DND-41 (cell line): Measurements from ENCODE around the gene SMC5.

Source experiments
- ATAC-seq: fragments of 200-7000 bp; cut with Tn5 transposase; 3 replicates; pipeline ENCODE4 v1.9.1; 2021; ENCODE audit warnings: low read depth; ENCODE audit not compliant: insufficient read depth
- DNase-seq: peaks from one replicate; pipeline ENCODE4 v3.0.0-alpha.2; 2020
- H2AFZ ChIP-seq: 2 replicates; pipeline ENCODE4 v1.6.0; 2012; ENCODE audit warnings: low read depth, low read length
- H3K27ac ChIP-seq: 2 replicates; pipeline ENCODE4 v1.5.1; 2012; ENCODE audit warnings: low read length, inconsistent platforms
- H3K27me3 ChIP-seq: fragments of 200-600 bp; sonication (generic); 2 replicates; pipeline ENCODE4 v1.6.0; 2012; ENCODE audit warnings: low read length, mild to moderate bottlenecking, inconsistent platforms; ENCODE audit not compliant: insufficient read depth, poor library complexity
- H3K36me3 ChIP-seq: 2 replicates; pipeline ENCODE4 v1.5.1; 2012; ENCODE audit warnings: low read length, inconsistent platforms; ENCODE audit not compliant: insufficient read depth
- H3K4me1 ChIP-seq: 2 replicates; pipeline ENCODE4 v1.5.1; 2012; ENCODE audit warnings: mild to moderate bottlenecking, low read length; ENCODE audit not compliant: insufficient read depth
- H3K4me2 ChIP-seq: 2 replicates; pipeline ENCODE4 v1.6.0; 2012; ENCODE audit warnings: mild to moderate bottlenecking, moderate library complexity, low read length, inconsistent platforms; ENCODE audit not compliant: insufficient read depth
- H3K4me3 ChIP-seq, 2 experiments: fragments of 200-600 bp in 1 of 2; shearing (Covaris generic) in 1 of 2; 2 replicates each; pipeline ENCODE4 v1.5.1; 2012 to 2016; ENCODE audit warnings: inconsistent platforms in 2 of 2, low read length in 2 of 2, mild to moderate bottlenecking in 2 of 2, low read depth in 1 of 2, moderate library complexity in 1 of 2
- H3K79me2 ChIP-seq: 2 replicates; pipeline ENCODE4 v1.6.0; 2012; ENCODE audit warnings: low read length, inconsistent platforms; ENCODE audit not compliant: insufficient read depth
- H3K9ac ChIP-seq: 2 replicates; pipeline ENCODE4 v1.6.0; 2012; ENCODE audit warnings: low read depth, mild to moderate bottlenecking, inconsistent platforms, low read length, moderate library complexity
- H3K9me3 ChIP-seq: 2 replicates; pipeline ENCODE4 v1.5.1; 2012; ENCODE audit warnings: low read length, moderate library complexity, mild to moderate bottlenecking, inconsistent platforms; ENCODE audit not compliant: insufficient read depth, severe bottlenecking
- H4K20me1 ChIP-seq: 2 replicates; pipeline ENCODE4 v1.6.0; 2012; ENCODE audit warnings: low read length; ENCODE audit not compliant: insufficient read depth
- CTCF ChIP-seq: IDR thresholded peaks from 2 replicates; pipeline ENCODE4 v1.5.1; 2012; ENCODE audit warnings: borderline replicate concordance, low read length, moderate library complexity, mild to moderate bottlenecking; ENCODE audit not compliant: poor library complexity, severe bottlenecking; ENCODE audit errors: extremely low read depth
- EZH2 ChIP-seq: IDR thresholded peaks from 3 replicates; pipeline ENCODE4 v1.6.1; 2012; ENCODE audit warnings: borderline replicate concordance, low read depth, mild to moderate bottlenecking, moderate library complexity, low read length, inconsistent platforms; ENCODE audit not compliant: severe bottlenecking

The SMC5 gene

GRCh38 chr9:70347046-70347445, 88.3 kb downstream of the SMC5 start:
- H2AFZ ChIP-seq, result no peak overlapping the region
- H3K36me3 ChIP-seq, result peaks cover 63% of the 10 kb centered on the region
- no peak overlapping the region for H3K4me2 ChIP-seq
- no peak overlapping the region for H3K27ac ChIP-seq
- DNase-seq (no peak), ATAC-seq (no peak)
- no peak overlapping the region for H3K9ac ChIP-seq
- TF ChIP-seq EZH2 (no peak), CTCF (no peak)
- H3K4me3 ChIP-seq, result no peak overlapping the region
- no peaks in the 10 kb centered on the region for H3K9me3 ChIP-seq
- no peaks in the 10 kb centered on the region for H3K4me1 ChIP-seq
- no peaks in the 10 kb centered on the region for H3K79me2 ChIP-seq
- no peaks in the 10 kb centered on the region for H3K27me3 ChIP-seq
- no peaks in the 10 kb centered on the region for H4K20me1 ChIP-seq

DNA sequence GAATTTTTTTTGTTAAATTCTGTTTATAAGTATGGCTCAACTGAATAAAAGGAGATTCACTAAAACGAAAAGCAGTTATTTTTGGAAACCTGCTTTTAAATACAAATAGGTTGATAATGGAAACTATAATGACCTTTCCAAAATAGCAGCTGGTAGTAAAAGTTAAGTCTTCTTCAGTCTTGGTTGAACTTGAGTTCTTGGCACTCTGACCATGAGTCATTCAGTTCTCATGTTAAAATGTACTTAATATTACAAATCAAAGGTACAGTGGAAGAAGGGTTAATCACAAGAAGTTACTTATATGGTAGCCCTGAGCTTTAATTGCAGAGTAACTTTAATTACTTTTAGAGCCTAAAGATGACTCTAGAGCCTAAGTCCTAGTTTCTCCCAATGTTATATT, 93.6 kb downstream of the SMC5 start:
- no peak overlapping the region for H3K4me2 ChIP-seq
- H3K9me3 ChIP-seq, result no peaks in the 10 kb centered on the region
- no peaks in the 10 kb centered on the region for H3K79me2 ChIP-seq
- no peak overlapping the region for H3K4me3 ChIP-seq
- H3K9ac ChIP-seq, result no peak overlapping the region
- H3K36me3 ChIP-seq, result peaks cover 43% of the 10 kb centered on the region
- ATAC-seq (no peak), DNase-seq (no peak)
- TF ChIP-seq CTCF (no peak), EZH2 (no peak)
- H3K4me1 ChIP-seq, result no peaks in the 10 kb centered on the region
- no peaks in the 10 kb centered on the region for H3K27me3 ChIP-seq
- H3K27ac ChIP-seq, result no peak overlapping the region
- no peaks in the 10 kb centered on the region for H4K20me1 ChIP-seq
- H2AFZ ChIP-seq, result no peak overlapping the region

- Histone ChIP-seq H4K20me1 (no peaks in the 10 kb centered on the region), H3K4me1 (no peaks in the 10 kb centered on the region), H3K36me3 (peaks cover 44% of the 10 kb centered on the region), H3K9me3 (no peaks in the 10 kb centered on the region), H3K79me2 (no peaks in the 10 kb centered on the region), H3K4me3 (no peak overlapping the region), H3K27ac (no peak overlapping the region), H3K9ac (no peak overlapping the region), H3K4me2 (no peak overlapping the region), H3K27me3 (no peaks in the 10 kb centered on the region), H2AFZ (no peak overlapping the region)
- ATAC-seq (no peak), DNase-seq (no peak)
- TF ChIP-seq EZH2, result no peak
- TF ChIP-seq CTCF, result peak; percentile 41
These were observed 94.0 kb downstream of the SMC5 start for GRCh38 chr9:70352802-70353201.

GRCh38 chr9:70355801-70356200, 97.0 kb downstream of the SMC5 start:
- H3K9me3 ChIP-seq, result no peaks in the 10 kb centered on the region
- no peak overlapping the region for H3K9ac ChIP-seq
- no peaks in the 10 kb centered on the region for H3K79me2 ChIP-seq
- TF ChIP-seq CTCF (no peak), EZH2 (no peak)
- no peak overlapping the region for H2AFZ ChIP-seq
- ATAC-seq (no peak), DNase-seq (no peak)
- no peaks in the 10 kb centered on the region for H3K27me3 ChIP-seq
- H3K4me3 ChIP-seq, result no peak overlapping the region
- H3K27ac ChIP-seq, result no peak overlapping the region
- H3K4me2 ChIP-seq, result no peak overlapping the region
- no peaks in the 10 kb centered on the region for H3K4me1 ChIP-seq
- peaks cover 22% of the 10 kb centered on the region for H3K36me3 ChIP-seq
- H4K20me1 ChIP-seq, result no peaks in the 10 kb centered on the region
